NCI-H2171 treated with DMSO at 0.1 percent for 48 hours (cell line): Measurements from ENCODE around the gene NOP53.
"Not testable (repeated sequence)": the region's sequence is repeated elsewhere in the genome, so short reads cannot be mapped to it uniquely, and the experiment has no call there.

Source experiments
- DNase-seq: peaks from one replicate; lab custom pipeline; 2025; lab: John Stamatoyannopoulos, UW

The NOP53 gene

DNA sequence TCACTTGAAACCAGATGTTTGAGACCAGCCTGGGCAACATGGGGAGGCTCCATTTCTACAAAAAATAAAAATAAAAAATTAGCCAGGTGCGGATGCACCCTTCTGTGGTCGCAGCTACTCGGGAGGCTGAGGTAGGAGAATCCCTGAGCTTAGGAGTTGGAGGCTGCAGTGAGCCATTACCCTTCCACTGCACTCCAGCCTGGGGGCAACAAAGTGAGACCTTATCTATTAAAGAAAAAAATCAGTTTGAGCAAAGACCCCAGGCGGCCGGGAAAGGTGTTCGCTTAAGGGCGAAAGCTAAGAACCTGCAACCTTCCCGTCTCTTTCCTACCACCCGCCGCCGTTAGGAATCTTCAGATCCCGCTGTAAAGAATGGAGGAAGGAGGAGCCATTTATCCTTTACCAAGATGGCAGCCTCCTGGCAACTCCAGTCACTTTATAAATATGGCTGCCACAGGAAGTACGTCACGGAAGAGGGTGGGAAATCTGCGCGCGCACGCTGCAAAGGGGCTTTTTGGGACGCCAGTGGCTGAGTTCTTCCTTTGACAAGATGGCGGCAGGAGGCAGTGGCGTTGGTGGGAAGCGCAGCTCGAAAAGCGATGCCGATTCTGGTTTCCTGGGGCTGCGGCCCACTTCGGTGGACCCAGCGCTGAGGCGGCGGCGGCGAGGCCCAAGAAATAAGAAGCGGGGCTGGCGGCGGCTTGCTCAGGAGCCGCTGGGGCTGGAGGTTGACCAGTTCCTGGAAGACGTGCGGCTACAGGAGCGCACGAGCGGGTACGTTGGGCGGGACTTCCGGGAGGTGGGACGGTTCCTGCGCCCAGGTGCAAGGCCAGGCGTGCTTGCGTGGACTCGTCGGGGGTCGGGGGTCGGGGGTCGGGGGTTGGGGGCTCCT is at the start of gene NOP53:
TSS of gene NOP53 (plus strand) at position 537 of the 892 bp plus-strand sequence. CDS start at position 551, 14 bp downstream.
- peak; percentile 98 for DNase-seq

DNA sequence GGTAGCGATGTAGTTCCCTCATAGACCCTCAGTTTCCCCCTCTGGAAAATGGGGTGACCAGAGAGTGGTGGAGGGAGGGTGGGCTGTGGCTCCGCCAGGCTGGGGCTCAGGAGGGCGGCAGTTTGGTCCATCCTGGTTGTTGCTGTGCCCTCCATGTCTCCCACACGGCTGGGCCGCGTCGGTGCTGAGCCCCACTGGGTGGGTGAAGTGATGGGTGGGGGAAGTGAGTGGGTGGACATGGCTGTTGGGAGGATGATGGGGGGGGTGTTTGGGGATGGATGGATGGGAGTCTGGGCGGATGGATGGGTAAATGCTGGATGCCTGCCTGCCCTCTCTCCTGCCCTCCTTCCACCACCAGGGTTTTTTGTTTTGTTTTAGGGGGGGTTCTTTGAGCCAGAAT is 48.7 kb upstream of the NOP53 start:
- DNase-seq = no peak

DNA sequence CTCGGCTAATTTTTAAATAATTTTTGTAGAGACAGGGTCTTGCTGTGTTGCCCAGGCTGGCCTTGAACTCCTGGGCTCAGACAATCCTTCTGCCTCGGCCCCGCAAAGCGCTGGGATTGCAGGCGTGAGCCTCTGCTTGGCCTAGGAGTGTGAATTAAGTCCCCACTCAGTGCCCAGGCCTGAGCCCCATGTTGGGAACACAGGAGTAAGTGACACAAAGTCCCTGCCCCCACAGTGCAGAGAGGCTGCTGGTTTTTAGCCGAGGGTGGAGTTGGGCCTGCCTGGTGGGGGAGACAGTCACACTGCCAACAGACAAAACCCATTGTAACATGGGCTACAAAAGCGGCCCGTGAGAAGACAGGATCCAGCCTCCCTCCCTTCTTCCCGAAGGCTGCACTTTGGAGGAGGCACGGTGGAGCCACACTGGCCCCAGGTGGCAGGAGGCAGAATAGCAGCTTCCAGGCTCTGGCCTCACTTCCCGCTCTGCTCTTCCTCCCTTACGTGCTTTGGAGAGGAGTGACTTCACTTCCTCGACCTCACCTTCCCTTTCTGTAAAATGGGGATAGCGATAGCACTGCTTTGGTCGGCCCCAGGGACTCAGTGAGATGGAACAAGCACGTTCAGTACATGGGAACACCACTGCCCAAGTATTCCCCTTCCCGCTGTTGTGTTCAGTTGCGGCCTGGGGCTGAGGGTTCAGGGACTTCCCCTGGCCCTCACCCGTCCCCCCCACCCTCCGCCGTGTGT is 47.3 kb upstream of the NOP53 start:
- DNase-seq = peak; percentile 70

DNA sequence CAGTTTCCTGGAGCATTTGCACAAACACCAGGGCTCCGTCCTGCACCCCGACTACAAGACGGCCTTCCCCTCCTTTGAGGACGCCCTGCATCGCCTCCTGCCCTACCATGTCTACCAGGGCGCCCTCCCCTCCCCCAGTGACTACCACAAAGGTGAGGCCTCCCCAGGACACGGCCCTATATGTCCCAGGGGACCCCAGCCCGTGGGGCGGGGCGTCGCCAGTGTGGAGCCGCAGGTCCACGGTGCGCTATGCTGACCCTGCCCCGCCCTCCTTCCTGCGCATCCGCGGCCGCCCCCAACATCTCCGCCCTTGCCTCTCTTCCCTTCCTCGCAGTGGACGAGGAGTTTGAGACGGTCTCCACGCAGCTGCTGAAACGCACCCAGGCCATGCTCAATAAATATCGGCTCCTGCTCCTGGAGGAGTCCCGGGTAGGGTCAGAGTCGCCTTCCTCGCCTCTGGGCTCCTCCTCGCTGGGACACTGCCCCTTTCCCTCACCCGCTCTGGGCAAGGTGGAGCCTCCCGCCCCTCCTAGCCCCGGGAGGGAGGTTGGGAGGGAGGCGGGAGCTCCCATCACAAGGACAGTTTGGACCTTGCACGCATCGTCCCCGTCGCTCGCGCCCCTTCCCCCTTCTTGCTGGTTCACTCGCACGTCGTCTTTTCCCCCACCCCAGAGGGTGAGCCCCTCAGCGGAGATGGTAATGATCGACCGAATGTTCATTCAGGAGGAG is 46.6 kb upstream of the NOP53 start:
- no peak for DNase-seq

DNA sequence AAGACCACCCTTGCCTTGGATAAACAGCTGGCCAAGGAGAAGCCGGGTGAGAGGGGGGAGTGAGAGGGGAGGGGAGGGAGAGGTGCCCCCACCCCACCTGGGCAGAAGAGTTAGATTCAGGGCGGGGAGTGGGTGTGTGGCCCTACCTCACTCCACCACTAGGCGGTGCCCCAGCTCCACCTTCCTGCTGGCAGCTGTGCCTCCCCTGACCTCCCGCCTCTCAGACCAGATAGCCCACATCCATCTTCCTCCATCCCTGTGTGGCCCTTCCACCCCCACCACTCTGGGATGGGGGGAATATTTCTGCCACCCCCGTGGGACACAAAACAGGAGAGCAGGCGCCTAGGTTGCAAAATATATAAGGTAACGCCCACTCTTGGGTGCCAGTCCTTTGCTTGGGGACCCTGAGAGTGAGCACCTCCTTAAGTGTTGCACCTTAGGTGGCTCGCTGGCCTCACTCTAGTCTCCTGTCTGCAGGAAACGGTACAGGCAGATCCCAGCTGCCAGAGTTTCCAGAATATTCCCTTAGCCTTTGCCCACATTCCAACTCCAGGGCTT is 45.9 kb upstream of the NOP53 start:
- DNase-seq = peak; percentile 20

DNA sequence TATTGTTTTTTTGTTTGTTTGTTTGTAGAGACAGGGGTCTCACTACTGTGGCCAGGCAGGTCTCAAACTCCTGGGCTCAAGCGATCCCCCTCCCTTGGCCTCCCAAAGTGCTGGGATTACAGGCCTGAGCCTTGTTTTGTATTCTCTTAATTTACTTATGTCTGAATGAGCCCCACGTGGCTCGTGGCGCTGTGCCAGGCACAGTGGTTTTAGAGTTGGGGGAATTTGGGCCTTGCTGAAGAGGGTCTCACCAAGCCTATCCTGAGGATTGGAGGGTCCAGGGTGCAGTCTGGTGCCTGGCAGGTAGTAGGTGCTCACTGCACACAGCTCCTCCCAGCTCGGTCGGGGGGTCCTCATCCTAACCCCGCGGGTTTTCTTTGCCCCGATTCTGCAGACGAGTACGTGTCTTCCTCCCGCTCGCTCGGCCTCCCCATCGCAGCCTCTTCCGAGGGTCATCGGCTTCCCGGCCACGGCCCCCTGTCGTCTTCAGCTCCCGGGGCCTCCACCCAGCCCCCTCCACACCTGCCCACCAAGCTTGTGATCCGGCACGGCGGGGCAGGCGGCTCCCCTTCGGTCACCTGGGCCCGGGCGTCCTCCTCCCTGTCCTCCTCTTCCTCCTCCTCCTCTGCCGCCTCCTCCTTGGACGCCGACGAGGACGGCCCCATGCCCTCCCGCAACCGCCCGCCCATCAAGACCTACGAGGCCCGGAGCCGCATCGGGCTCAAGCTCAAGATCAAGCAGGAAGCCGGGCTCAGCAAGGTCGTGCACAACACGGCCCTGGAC is 44.2 kb upstream of the NOP53 start:
- no peak for DNase-seq

DNA sequence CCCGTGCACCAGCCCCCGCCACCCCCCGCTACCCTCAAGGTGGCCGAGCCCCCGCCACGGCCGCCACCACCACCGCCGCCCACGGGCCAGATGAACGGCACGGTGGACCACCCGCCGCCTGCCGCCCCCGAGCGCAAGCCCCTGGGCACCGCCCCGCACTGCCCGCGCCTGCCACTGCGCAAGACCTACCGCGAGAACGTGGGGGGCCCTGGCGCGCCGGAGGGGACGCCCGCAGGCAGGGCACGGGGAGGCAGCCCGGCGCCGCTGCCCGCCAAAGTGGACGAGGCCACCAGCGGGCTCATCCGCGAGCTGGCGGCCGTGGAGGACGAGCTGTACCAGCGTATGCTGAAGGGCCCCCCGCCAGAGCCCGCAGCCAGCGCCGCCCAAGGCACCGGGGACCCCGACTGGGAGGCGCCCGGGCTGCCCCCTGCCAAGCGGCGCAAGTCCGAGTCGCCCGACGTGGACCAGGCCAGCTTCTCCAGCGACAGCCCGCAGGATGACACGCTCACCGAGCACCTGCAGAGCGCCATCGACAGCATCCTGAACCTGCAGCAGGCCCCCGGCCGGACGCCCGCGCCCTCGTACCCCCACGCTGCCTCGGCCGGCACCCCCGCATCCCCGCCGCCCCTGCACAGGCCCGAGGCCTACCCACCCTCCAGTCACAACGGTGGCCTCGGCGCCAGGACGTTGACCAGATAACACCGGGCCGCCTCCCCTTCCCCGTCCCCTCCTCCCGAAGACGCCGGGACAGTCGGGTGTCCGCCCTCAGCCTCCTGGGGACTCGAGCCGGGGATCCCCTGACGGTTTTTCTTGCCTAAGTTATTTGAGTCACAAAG is 43.4 kb upstream of the NOP53 start:
- DNase-seq = no peak

DNA sequence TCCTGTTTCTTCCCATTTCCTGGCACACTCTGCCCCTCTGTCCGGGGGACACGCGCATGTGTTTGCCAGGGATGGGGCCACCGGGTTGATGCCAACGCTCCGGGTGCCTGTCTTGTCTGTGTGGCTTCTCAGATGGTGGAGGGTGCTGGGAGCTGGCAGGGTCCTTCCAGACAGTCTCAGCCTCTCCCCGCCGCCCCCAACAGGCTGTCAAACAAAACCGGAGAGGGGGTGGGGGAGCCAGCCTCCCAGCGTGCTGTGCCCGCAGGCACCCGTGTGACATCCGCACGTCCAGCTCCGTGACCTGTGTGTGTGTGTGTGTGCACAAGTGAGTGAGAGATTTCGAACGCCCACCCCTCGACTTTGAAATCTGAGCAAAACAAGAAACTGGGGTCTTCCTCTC is 42.7 kb upstream of the NOP53 start:
- DNase-seq = no peak

DNA sequence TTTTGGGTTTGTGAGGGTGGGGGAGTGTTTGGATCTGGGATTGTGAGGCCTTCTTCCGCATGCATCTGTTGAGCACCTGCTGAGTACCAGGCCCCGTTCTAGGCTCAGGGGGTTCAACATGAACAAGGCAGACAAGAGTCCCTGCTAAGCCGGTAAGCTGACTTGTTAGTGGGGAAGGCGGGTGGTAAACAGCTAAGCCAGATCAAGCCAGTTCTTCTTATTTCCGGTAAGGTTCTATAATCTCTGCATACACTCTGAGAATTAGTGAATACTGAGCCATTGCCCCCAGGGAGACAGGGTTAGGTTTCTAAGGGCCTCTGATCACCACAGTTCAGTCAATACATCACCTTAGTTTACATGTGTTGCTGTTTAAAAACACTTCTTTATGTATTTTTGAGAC is 42.0 kb upstream of the NOP53 start:
- no peak for DNase-seq

DNA sequence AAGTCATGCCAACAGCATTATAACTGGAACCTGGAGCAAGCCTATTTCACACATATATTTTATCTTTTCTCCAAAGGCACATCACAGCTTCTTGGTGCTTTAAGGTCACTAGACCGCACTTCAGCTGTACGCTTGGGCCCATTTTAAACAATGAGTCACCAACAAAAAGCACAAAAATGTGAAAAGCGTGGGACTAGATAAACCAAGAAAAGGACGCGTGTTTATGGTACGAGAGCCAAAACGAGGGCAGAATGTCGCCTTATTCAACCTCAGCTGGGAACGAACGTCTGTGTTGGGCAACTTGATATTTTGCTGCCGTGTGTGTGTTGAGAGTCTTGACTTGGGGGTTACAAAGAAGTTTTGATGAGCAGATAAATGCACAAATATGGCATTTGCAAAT is 41.3 kb upstream of the NOP53 start:
- DNase-seq = no peak

DNA sequence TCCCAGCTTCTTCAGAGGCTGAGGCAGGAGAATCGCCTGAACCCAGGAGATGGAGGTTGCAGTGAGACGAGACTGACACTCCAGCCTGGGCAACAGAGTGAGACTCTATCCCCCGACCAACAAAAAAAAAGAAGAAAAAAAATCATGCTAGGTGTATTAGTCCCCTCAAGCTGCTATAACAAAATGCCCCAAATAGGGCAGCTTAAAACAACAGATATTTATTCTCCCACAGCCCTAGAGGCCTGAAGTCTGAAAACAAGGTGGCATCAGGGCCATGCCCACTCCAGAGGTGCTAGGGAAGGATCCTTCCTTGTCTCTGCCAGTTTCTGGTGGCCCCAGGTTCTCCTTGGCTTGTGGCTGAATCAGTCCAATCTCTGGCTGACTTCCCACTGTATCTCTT is 40.7 kb upstream of the NOP53 start:
- DNase-seq = no peak

DNA sequence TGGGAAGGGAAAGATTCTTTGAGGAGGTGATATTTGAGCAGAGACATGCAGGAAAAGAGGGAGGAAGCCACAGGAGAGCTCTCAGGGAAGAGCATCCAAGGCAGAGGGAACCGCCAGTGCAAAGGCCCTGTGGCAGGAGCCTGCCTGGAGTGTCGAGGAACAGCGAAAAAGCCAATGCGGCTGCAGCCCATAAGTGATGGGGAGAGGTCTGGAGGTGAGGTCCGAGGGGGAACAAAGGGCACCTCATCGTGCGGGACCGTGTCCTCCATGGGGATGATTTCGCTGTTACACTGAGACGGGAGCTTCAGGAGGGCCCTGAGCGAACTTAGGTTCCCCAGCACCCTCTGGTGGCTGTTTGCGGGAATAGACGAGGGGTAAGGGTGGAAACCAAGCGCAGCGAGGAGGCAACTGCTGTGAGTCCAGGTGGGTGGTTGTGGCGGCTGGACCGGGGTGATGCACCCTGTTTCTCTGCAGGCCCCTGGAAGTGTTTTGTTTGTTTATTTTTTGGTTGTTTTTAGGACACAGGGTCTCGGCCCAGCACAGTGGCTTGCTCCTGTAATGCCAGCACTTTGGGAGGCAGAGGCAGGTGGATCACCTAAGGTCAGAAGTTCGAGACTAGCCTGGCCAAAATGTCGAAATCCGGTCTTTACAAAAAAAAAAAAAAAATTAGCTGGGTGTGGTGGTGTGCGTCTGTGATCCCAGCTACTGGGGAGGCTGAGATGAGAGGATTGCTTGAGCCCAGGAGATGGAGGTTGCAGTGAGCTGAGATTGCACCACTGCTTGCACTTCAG is 38.0 kb upstream of the NOP53 start:
- DNase-seq = peak; percentile 69

DNA sequence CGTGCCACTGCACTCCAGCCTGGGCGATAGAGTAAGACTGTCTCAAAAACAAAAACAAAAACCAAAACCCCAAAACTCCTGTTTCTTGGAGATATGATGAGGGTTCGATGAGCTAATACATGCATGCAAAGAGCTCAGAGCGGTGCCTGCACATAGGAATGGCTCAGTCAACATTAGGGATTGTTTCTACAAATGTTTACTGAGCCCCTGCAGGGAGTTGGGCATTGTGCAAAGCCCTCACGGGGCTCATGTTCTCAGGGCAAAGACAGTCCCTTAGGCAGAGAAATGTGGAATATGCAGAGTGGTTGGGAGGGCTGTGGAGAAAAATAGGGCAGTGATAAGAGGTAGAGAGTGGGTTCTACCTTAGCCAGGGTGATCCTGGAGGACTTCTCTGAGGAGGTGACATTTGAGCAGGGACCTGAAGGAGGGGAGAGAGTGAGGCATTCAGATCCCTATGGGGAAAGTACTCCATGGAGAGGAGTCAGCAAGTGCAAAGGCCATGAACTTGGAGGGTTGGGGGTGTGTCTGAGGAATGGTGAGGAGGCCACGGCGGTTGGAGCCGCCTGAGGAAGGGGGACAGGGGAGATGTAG is 33.6 kb upstream of the NOP53 start:
- DNase-seq = no peak

DNA sequence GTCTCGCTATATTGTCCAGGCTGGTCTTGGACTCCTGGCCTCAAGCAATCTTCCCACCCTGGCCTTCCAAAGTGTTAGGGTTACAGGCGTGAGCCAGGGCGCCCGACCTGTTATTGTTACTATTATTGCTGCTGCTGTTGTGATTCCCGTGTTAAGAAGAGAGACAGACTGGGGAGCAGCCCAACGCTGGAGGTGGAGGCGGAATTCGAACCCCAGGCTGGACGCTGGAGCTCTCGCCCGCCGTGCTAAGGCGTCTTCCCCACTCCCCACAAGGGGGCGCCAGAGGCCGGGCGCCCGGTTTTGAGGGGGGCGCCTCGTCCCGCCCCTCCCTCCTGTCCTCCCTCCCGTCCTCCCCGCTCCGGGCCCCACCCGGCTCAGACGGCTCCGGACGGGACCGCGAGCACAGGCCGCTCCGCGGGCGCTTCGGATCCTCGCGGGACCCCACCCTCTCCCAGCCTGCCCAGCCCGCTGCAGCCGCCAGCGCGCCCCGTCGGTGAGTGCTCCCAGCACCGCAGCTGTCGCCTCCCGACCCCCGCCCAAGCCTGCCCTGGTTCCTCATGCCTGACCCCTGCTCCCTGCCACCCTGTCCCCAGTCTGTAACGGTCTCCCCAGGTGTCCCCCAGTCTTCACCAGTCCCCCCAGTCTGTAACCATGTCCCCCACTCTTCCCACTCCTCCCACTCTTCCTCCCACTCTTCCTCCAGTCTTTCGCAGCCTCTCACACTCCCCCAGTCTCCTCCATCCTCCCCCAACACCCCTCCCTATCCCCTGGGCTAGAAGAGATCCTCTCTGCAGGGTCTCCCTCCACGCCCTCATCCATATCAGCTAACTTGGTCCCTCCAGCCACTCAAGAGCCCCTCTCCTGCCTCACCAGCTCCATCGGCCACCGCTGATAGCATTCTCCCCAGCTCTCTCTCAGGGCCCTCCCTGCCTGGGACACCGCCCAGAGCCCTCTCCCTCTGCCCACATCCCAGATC is 32.0 kb upstream of the NOP53 start, which contains the start of gene EHD2:
TSS of gene EHD2 (plus strand) at position 377 of the 976 bp plus-strand sequence. CDS start 3,191 bp downstream, outside the sequence.
- no peak for DNase-seq

DNA sequence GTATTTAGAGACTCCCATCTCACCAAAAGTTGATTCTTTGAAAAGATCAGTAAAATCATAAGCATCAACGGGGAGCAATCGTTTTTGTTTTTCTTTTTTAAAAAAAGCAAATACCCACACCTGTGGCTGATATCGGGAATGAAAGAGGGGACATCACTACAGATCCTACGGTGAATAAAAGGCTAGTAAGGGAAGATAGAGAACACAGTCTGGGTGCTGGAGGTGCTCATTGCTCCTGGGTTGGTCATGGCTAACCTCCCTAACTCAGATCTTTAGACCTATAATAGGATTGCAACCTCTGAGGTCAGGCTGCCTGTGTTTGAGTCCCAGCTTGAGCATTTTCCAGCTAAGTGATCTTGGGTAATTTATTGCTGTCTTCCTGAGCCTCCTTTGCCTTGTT is 31.0 kb upstream of the NOP53 start:
- DNase-seq = no peak

DNA sequence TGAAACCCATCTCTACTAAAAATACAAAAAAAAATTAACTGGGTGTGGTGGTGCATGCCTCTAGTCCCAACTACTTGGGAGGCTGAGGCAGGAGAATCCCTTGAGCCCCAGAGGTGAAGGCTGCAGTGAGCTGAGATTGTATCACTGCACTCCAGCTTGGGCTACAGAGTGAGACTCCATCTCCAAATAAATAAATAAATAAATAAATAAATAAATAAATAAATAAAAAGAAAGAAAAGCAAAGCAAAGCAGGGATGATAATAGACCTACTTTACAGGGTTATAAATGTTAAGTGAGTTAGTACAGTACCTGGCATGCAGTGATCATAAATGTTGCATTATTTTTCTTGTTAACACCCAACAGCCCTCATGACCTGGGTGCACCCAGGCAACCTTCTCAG is 30.5 kb upstream of the NOP53 start:
- DNase-seq = not testable (repeated sequence)

DNA sequence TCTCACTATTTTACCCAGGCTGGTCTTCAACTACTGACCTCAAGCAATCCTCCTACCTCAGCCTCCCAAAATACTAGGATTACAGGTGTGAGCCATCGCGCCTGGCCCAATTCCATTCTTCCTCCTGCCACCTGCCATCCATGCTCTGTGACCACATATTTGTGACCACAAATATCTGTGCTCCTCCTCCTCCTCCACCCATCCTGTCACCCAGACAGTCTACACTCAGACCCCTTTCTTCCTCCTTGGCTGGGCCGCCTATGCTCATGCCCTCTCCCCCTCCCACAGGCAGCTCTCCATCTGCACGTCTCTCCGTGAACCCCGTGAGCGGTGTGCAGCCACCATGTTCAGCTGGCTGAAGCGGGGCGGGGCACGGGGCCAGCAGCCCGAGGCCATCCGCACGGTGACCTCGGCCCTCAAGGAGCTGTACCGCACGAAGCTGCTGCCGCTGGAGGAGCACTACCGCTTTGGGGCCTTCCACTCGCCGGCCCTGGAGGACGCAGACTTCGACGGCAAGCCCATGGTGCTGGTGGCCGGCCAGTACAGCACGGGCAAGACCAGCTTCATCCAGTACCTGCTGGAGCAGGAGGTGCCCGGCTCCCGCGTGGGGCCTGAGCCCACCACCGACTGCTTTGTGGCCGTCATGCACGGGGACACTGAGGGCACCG is 28.9 kb upstream of the NOP53 start:
- no peak for DNase-seq
